H1 (cell line): ENCODE results near the gene DYNLRB1. TPM values are rescaled to one million over a fixed set of nuclear protein-coding genes. Genes with fewer than 3 reads are reported as not detected.

Source experiments
- CTCF ChIA-PET: fragments of 300-600 bp; sonication (Branson Sonifier 250); formaldehyde crosslinking; loops from one replicate; lab custom pipeline; 2021; ENCODE audit not compliant: partially characterized antibody; lab: Charles Lee
- POLR2A ChIA-PET: fragments of 300-600 bp; sonication (Branson Sonifier 250); formaldehyde crosslinking; loops from one replicate; lab custom pipeline; 2021; ENCODE audit warnings: inconsistent platforms; ENCODE audit not compliant: partially characterized antibody; lab: Charles Lee
- DNase-seq, 2 experiments: peaks; one replicate each; pipeline versions ENCODE4 v3.0.0 to v3.0.0-alpha.2; 2010 to 2022; ENCODE audit warnings: low spot score in 2 of 2, low read depth in 1 of 2, mixed read lengths in 1 of 2
- FAIRE-seq: peaks from 2 replicates; lab custom pipeline; 2011; peaks lifted over from hg19 to GRCh38; lab: Jason Lieb, UNC
- H2AFZ ChIP-seq: 2 replicates; pipeline ENCODE4 v1.8.1; 2012; ENCODE audit warnings: low read length, inconsistent platforms
- H2AK5ac ChIP-seq: 2 replicates; pipeline ENCODE4 v1.6.1; 2013; ENCODE audit warnings: low read depth, low read length
- H2BK120ac ChIP-seq: replicated peaks from 2 replicates; pipeline ENCODE3; 2013; ENCODE audit warnings: low read depth, low read length, inconsistent platforms
- H2BK12ac ChIP-seq: 2 replicates; pipeline ENCODE4 v1.6.1; 2013; ENCODE audit warnings: low read depth, low read length
- H2BK15ac ChIP-seq: 2 replicates; pipeline ENCODE4 v1.6.1; 2013; ENCODE audit warnings: low read length
- H2BK20ac ChIP-seq: 2 replicates; pipeline ENCODE4 v1.6.1; 2013; ENCODE audit warnings: low read length
- H2BK5ac ChIP-seq: 2 replicates; pipeline ENCODE4 v1.6.1; 2013; ENCODE audit warnings: low read depth, low read length
- H3K14ac ChIP-seq: 2 replicates; pipeline ENCODE4 v1.6.1; 2013; ENCODE audit warnings: inconsistent platforms; ENCODE audit not compliant: insufficient read length
- H3K18ac ChIP-seq: 2 replicates; pipeline ENCODE4 v1.6.1; 2013; ENCODE audit warnings: low read length; ENCODE audit errors: extremely low read depth
- H3K23ac ChIP-seq: 2 replicates; pipeline ENCODE4 v1.6.1; 2013; ENCODE audit warnings: inconsistent platforms; ENCODE audit not compliant: insufficient read length
- H3K23me2 ChIP-seq: 2 replicates; pipeline ENCODE4 v1.6.1; 2013; ENCODE audit warnings: low read depth, low read length
- H3K27ac ChIP-seq: 2 replicates; pipeline ENCODE4 v1.6.1; 2011; ENCODE audit warnings: low read depth, low read length, inconsistent platforms
- H3K27me3 ChIP-seq, 4 experiments: replicated peaks in 1 of 4; 1 replicate in 1 of 4; 2 replicates in 3 of 4; pipeline versions ENCODE4 v1.6.1 to v1.8.1; 2011 to 2013; ENCODE audit warnings: low read length in 3 of 4, mild to moderate bottlenecking in 3 of 4, inconsistent platforms in 2 of 4, mixed read lengths in 2 of 4, moderate library complexity in 1 of 4; ENCODE audit not compliant: control insufficient read depth in 3 of 4, insufficient read depth in 3 of 4; ENCODE audit errors: extremely low read depth in 1 of 4
- H3K36me3 ChIP-seq, 4 experiments: 2 replicates each; pipeline versions ENCODE4 v1.6.1 to v1.8.1; 2011 to 2013; ENCODE audit warnings: mild to moderate bottlenecking in 4 of 4, low read length in 3 of 4, moderate library complexity in 2 of 4, control low read depth in 1 of 4, inconsistent platforms in 1 of 4; ENCODE audit not compliant: insufficient read depth in 4 of 4, control insufficient read depth in 2 of 4
- H3K4ac ChIP-seq: replicated peaks from 2 replicates; pipeline ENCODE3; 2013; ENCODE audit warnings: low read length, low read depth, mixed read lengths, inconsistent platforms; ENCODE audit not compliant: insufficient read length
- H3K4me1 ChIP-seq, 4 experiments: replicated peaks in 1 of 4; 1 replicate in 1 of 4; 2 replicates in 3 of 4; pipeline versions ENCODE4 v1.6.1 to v1.8.1; 2011 to 2013; ENCODE audit warnings: low read length in 3 of 4, inconsistent platforms in 2 of 4, mixed read lengths in 1 of 4; ENCODE audit not compliant: insufficient read depth in 4 of 4, control insufficient read depth in 3 of 4
- H3K4me2 ChIP-seq, 2 experiments: 2 replicates each; pipeline versions ENCODE4 v1.6.1 to v1.8.1; 2011 to 2013; ENCODE audit warnings: low read depth in 2 of 2, low read length in 2 of 2, control low read depth in 1 of 2, inconsistent platforms in 1 of 2, mild to moderate bottlenecking in 1 of 2; ENCODE audit not compliant: insufficient read depth in 1 of 2
- H3K4me3 ChIP-seq, 4 experiments: fragments of 200-600, 300-600 bp in 1 of 4; sonication (generic), shearing (Covaris generic), sonication (Bioruptor Twin) in 1 of 4; 2 replicates each; pipeline versions ENCODE4 v1.5.1 to v1.8.1; 2011 to 2016; ENCODE audit warnings: low read length in 4 of 4, low read depth in 3 of 4, control low read depth in 2 of 4, inconsistent platforms in 2 of 4, mild to moderate bottlenecking in 2 of 4, mixed read lengths in 1 of 4, moderate library complexity in 1 of 4; ENCODE audit not compliant: insufficient read depth in 2 of 4; ENCODE audit errors: extremely low read depth in 1 of 4
- H3K56ac ChIP-seq: replicated peaks from 2 replicates; pipeline ENCODE3; 2013; ENCODE audit warnings: low read depth, mild to moderate bottlenecking, mixed read lengths, low read length, inconsistent platforms; ENCODE audit not compliant: insufficient read length
- H3K79me1 ChIP-seq: 2 replicates; pipeline ENCODE4 v1.6.1; 2013; ENCODE audit warnings: low read depth, low read length, control low read depth
- H3K79me2 ChIP-seq, 2 experiments: 2 replicates each; pipeline versions ENCODE4 v1.6.1 to v1.8.1; 2012 to 2013; ENCODE audit warnings: low read length in 2 of 2, mild to moderate bottlenecking in 2 of 2, inconsistent platforms in 1 of 2; ENCODE audit not compliant: insufficient read depth in 2 of 2, control insufficient read depth in 1 of 2
- H3K9ac ChIP-seq, 4 experiments: replicated peaks in 1 of 4; 1 replicate in 1 of 4; 2 replicates in 3 of 4; pipeline versions ENCODE4 v1.6.1 to v1.8.1; 2011 to 2013; ENCODE audit warnings: low read depth in 3 of 4, low read length in 3 of 4, control low read depth in 2 of 4, mild to moderate bottlenecking in 2 of 4, moderate library complexity in 2 of 4, inconsistent platforms in 1 of 4; ENCODE audit errors: extremely low read depth in 1 of 4
- H3K9me3 ChIP-seq, 2 experiments: 2 replicates each; pipeline versions ENCODE4 v1.6.1 to v1.8.1; 2012 to 2013; ENCODE audit warnings: mild to moderate bottlenecking in 2 of 2, moderate library complexity in 2 of 2, control low read depth in 1 of 2, inconsistent platforms in 1 of 2, low read depth in 1 of 2, low read length in 1 of 2, mixed read lengths in 1 of 2; ENCODE audit not compliant: insufficient read depth in 2 of 2
- H4K20me1 ChIP-seq, 2 experiments: replicated peaks in 1 of 2; 2 replicates each; pipeline versions ENCODE3 to v1.8.1; 2011 to 2013; ENCODE audit warnings: inconsistent platforms in 2 of 2, low read length in 2 of 2, mild to moderate bottlenecking in 1 of 2; ENCODE audit not compliant: insufficient read depth in 2 of 2, control insufficient read depth in 1 of 2
- H4K5ac ChIP-seq: 2 replicates; pipeline ENCODE4 v1.6.1; 2013; ENCODE audit warnings: low read length, low read depth, mixed read lengths, inconsistent platforms; ENCODE audit not compliant: insufficient read length
- H4K8ac ChIP-seq: 2 replicates; pipeline ENCODE4 v1.8.0; 2013; ENCODE audit warnings: mild to moderate bottlenecking, moderate library complexity, low read length, inconsistent platforms; ENCODE audit not compliant: insufficient read depth; ENCODE audit errors: extremely low read depth
- H4K91ac ChIP-seq: replicated peaks from 2 replicates; pipeline ENCODE3; 2013; ENCODE audit warnings: low read length, mixed read lengths, inconsistent platforms; ENCODE audit not compliant: insufficient read length
- BCL11A ChIP-seq, 2 experiments: IDR thresholded peaks; one replicate each; pipeline ENCODE4 v1.6.1; 2011; ENCODE audit warnings: low read depth in 2 of 2, low read length in 2 of 2, mild to moderate bottlenecking in 2 of 2
- NANOG ChIP-seq: IDR thresholded peaks from 2 replicates; pipeline ENCODE4 v1.6.1; 2011; ENCODE audit warnings: low read length, low read depth, mild to moderate bottlenecking, inconsistent platforms; ENCODE audit not compliant: insufficient read depth, poor library complexity, severe bottlenecking
- POLR2A ChIP-seq, 2 experiments: IDR thresholded peaks; 1 replicate in 1 of 2; 2 replicates in 1 of 2; pipeline ENCODE4 v1.6.1; 2011; ENCODE audit warnings: low read depth in 2 of 2, low read length in 2 of 2, mild to moderate bottlenecking in 2 of 2; ENCODE audit errors: control extremely low read depth in 1 of 2
- RAD21 ChIP-seq, 2 experiments: IDR thresholded peaks in 1 of 2; conservative IDR thresholded peaks in 1 of 2; 2 replicates each; pipeline ENCODE4 v1.6.1; 2011; ENCODE audit warnings: low read depth in 2 of 2, low read length in 2 of 2, improper control_type of control experiment in 1 of 2, inconsistent platforms in 1 of 2, mild to moderate bottlenecking in 1 of 2, moderate library complexity in 1 of 2
- WGBS, 2 experiments: shearing (Covaris generic) in 1 of 2; methylation state at CpG; one replicate each; pipeline versions ENCODE4 v1.1.6 to v1.1.7; 2013 to 2015; ENCODE audit warnings: low lambda C conversion rate in 2 of 2, mixed read lengths in 2 of 2, inconsistent platforms in 1 of 2, low coverage in 1 of 2, missing lambda C conversion rate in 1 of 2; ENCODE audit not compliant: insufficient replicate concordance in 2 of 2, insufficient coverage in 1 of 2, insufficient read length in 1 of 2; ENCODE audit errors: extremely low coverage in 1 of 2, missing lambda C conversion rate in 1 of 2; 5-methylcytosine and 5-hydroxymethylcytosine counted together
- polyA plus RNA-seq, 7 experiments: library from polyadenylated mRNA; depleted of rRNA in 3 of 7; stranded (reverse) in 5 of 7; unstranded in 2 of 7; fragments of >200 nt in 5 of 7; fragments of 200-250 nt in 2 of 7; gene quantifications; 1 replicate in 5 of 7; 2 replicates in 1 of 7; 4 replicates in 1 of 7; pipeline versions ENCODE4 v1.2.1 to v1.2.3, GENCODE V29; 2011 to 2013; ENCODE audit warnings: missing spikeins in 2 of 7, mixed read lengths in 2 of 7
- total RNA-seq: library from RNA; stranded (reverse); fragmentation: NEBNext Ultra II Directional; extraction: Animal tissue kit (Norgen Biotek cat#: 25700); gene quantifications from 2 replicates; pipeline ENCODE4 v1.2.1, GENCODE V29; 2021

Gene DYNLRB1
- total and polyA plus RNA-seq, 2 of the 8 experiments (the other 6 are each of a cell fraction or from before 2014, with no cell fraction given) = 109 to 214 TPM

GRCh38 chr20:34535857-34536256 is 19.6 kb downstream of the DYNLRB1 start:
- WGBS, 2 experiments = 92% methylated on average over 2 of the region's 2 CpGs; no CpG with 5 or more reads in 1 of the 2 experiments
- Histone ChIP-seq H2AFZ (no peak overlapping the region), H2AK5ac (no peak overlapping the region), H3K27ac (no peak overlapping the region), H3K56ac (no peak overlapping the region), H2BK15ac (no peak overlapping the region), H3K23ac (no peak overlapping the region), H2BK12ac (no peak overlapping the region), H3K4me2 (no peak overlapping the region), H2BK120ac (no peak overlapping the region), H3K23me2 (no peaks in the 10 kb centered on the region), H3K14ac (no peak overlapping the region), H4K20me1 (peaks cover 2 to 14% of the 10 kb centered on the region in 2 experiments), H3K9me3 (no peaks in the 10 kb centered on the region), H3K4me3 (no peak overlapping the region), H3K79me2 (no peaks in the 10 kb centered on the region), H3K79me1 (peaks cover 2% of the 10 kb centered on the region; the same call in 1 of the 2 replicates), H3K27me3 (no peaks in the 10 kb centered on the region), H3K4ac (no peak overlapping the region), H2BK20ac (no peak overlapping the region), H3K4me1 (no peaks in the 10 kb centered on the region), H4K5ac (no peak overlapping the region), H3K36me3 (peaks cover 13 to 31% (median 18%) of the 10 kb centered on the region in 4 experiments), H3K18ac (no peak overlapping the region), H4K91ac (no peak overlapping the region), H2BK5ac (no peak overlapping the region), H4K8ac (no peak overlapping the region), H3K9ac (no peak overlapping the region)
- POLR2A ChIA-PET = interaction anchor here (1.2 kb wide), 1 partner anchor 11 kb away, joined by 4 read pairs; no protein-coding TSS in a partner anchor
- CTCF ChIA-PET = interaction anchor here (1.4 to 2.0 kb wide), 4 partner anchors 11 to 239 kb away, joined by 3 to 9 read pairs (median 4); no protein-coding TSS in a partner anchor
- no peak for FAIRE-seq
- DNase-seq = no peak
- TF ChIP-seq NANOG (no peak), RAD21 (IDR thresholded peaks at IDR 0.05 in 1 of 2, conservative IDR thresholded peaks at IDR 0.05 in 1 of 2; ENCODE audit: low read depth in 2 of 2, low read length in 2 of 2) (no peak), POLR2A (IDR thresholded peaks at IDR 0.05; ENCODE audit: control extremely low read depth in 1 of 2, low read depth in 2 of 2, low read length in 2 of 2) (no peak), BCL11A (IDR thresholded peaks at IDR 0.05; ENCODE audit: low read depth in 2 of 2, low read length in 2 of 2) (no peak)
